Endodermal cell (in vitro differentiated cells): ENCODE measurements around the gene LPIN1. TPM values are rescaled to one million over a fixed set of nuclear protein-coding genes. Genes with fewer than 3 reads are reported as not detected.
A peak's percentile ranks its signal among the peaks of the same experiment; 100 is the strongest.

Source experiments
- DNase-seq: peaks from one replicate; pipeline ENCODE4 v3.0.0-alpha.2; 2017
- H3K27ac ChIP-seq: 2 replicates; pipeline ENCODE4 v1.5.1; 2013; ENCODE audit warnings: mild to moderate bottlenecking, low read depth, low read length, moderate library complexity
- H3K27me3 ChIP-seq: 2 replicates; pipeline ENCODE4 v1.6.1; 2013; ENCODE audit warnings: mild to moderate bottlenecking, low read length, moderate library complexity; ENCODE audit not compliant: insufficient read depth, control insufficient read depth, poor library complexity, severe bottlenecking
- H3K36me3 ChIP-seq: 2 replicates; pipeline ENCODE4 v1.7.0; 2013; ENCODE audit warnings: mild to moderate bottlenecking, low read length, moderate library complexity; ENCODE audit not compliant: control insufficient read depth, insufficient read depth
- H3K4me1 ChIP-seq: one replicate; pipeline ENCODE4 v1.7.0; 2013; ENCODE audit warnings: low read length; ENCODE audit not compliant: control insufficient read depth, insufficient read depth
- H3K4me3 ChIP-seq: 2 replicates; pipeline ENCODE4 v1.5.1; 2013; ENCODE audit warnings: mild to moderate bottlenecking, low read length, moderate library complexity
- H3K9ac ChIP-seq: 2 replicates; pipeline ENCODE4 v1.6.1; 2013; ENCODE audit warnings: mild to moderate bottlenecking, low read length, moderate library complexity; ENCODE audit not compliant: poor library complexity, severe bottlenecking; ENCODE audit errors: extremely low read depth
- H3K9me3 ChIP-seq: 2 replicates; pipeline ENCODE4 v1.6.1; 2013; ENCODE audit warnings: mild to moderate bottlenecking, low read length, moderate library complexity; ENCODE audit not compliant: control insufficient read depth
- H3K27ac Mint-ChIP-seq: 2 replicates; pipeline ENCODE4 v1.8.0; 2020; ENCODE audit warnings: mixed read lengths
- H3K27me3 Mint-ChIP-seq: 2 replicates; pipeline ENCODE4 v1.8.0; 2021; ENCODE audit warnings: mild to moderate bottlenecking, mixed read lengths; ENCODE audit not compliant: insufficient read depth
- H3K36me3 Mint-ChIP-seq: 2 replicates; pipeline ENCODE4 v1.8.0; 2020; ENCODE audit warnings: low read depth, mixed read lengths
- H3K4me1 Mint-ChIP-seq: 2 replicates; pipeline ENCODE4 v1.8.0; 2020; ENCODE audit warnings: mixed read lengths
- H3K4me3 Mint-ChIP-seq: 2 replicates; pipeline ENCODE4 v1.8.0; 2020; ENCODE audit warnings: mild to moderate bottlenecking, moderate library complexity, mixed read lengths
- H3K9me3 Mint-ChIP-seq: 2 replicates; pipeline ENCODE4 v1.8.0; 2020; ENCODE audit warnings: mild to moderate bottlenecking, mixed read lengths
- WGBS, 2 experiments: methylation state at CpG; one replicate each; pipeline versions ENCODE4 v1.1.5 to v1.1.7; 2013; ENCODE audit warnings: missing lambda C conversion rate in 2 of 2, mixed read lengths in 1 of 2; ENCODE audit not compliant: insufficient coverage in 1 of 2, insufficient read length in 1 of 2; 5-methylcytosine and 5-hydroxymethylcytosine counted together
- total RNA-seq, 2 donors: library from RNA; stranded (reverse); fragmentation: NEBNext Ultra II Directional in 1 of 2; extraction: Animal tissue kit (Norgen Biotek cat#: 25700) in 1 of 2; gene quantifications; 2 replicates in 1 of 2; 3 replicates in 1 of 2; pipeline ENCODE4 v1.2.1, GENCODE V29; 2021
- TF ChIP-seq, protein P1 (sequence below): fragments of 200-600 bp; sonication (generic); conservative IDR thresholded peaks from 2 replicates; pipeline ENCODE4 v1.5.0; 2021; ENCODE audit warnings: antibody characterized with exemption, mild to moderate bottlenecking

LPIN1 gene
- total RNA-seq, 2 donors from 2014 or later: 23.9 to 24.3 TPM

DNA sequence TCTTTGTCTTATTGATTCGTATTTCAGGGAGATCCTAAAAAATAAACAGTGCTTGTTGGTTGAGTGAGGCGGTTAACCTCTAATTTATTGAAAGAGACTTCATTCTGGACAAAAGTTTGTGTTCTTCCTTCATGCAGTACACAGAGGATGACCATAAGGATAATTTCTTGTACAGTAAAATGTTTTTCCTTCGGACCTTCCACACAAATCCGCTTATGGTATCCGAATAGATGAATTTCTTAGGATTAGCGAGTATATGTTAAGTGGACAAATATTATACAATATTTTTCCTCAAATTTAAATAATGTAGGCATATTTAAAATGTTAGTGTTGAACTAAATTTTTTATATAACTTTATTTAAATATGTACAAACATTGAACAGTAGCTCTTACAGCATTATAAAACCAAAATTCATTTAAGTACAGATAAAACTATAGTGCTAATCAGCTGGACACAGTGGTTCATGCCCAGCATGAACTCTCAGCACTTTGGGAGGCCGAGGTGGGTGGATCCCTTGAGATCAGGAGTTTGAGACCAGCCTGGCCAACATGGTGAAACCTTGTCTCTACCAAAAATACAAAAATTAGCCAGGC, 84.4 kb downstream of the LPIN1 start:
- Mint-ChIP-seq H3K9me3 (peaks cover 5% of the 10 kb centered on the region), H3K27me3 (no peaks in the 10 kb centered on the region), H3K4me3 (no peak overlapping the region), H3K27ac (peak overlapping the region; percentile 95), H3K36me3 (peaks cover 3% of the 10 kb centered on the region), H3K4me1 (peaks cover 16% of the 10 kb centered on the region)
- Histone ChIP-seq H3K27ac (peak overlapping the region; percentile 79), H3K27me3 (no peaks in the 10 kb centered on the region), H3K9ac (no peak overlapping the region), H3K36me3 (no peaks in the 10 kb centered on the region), H3K4me1 (peaks cover 6% of the 10 kb centered on the region), H3K9me3 (no peaks in the 10 kb centered on the region), H3K4me3 (no peak overlapping the region)
- 82 to 83% methylated on average over 3 of the region's 7 CpGs for WGBS, 2 experiments
- TF ChIP-seq, protein P1, sequence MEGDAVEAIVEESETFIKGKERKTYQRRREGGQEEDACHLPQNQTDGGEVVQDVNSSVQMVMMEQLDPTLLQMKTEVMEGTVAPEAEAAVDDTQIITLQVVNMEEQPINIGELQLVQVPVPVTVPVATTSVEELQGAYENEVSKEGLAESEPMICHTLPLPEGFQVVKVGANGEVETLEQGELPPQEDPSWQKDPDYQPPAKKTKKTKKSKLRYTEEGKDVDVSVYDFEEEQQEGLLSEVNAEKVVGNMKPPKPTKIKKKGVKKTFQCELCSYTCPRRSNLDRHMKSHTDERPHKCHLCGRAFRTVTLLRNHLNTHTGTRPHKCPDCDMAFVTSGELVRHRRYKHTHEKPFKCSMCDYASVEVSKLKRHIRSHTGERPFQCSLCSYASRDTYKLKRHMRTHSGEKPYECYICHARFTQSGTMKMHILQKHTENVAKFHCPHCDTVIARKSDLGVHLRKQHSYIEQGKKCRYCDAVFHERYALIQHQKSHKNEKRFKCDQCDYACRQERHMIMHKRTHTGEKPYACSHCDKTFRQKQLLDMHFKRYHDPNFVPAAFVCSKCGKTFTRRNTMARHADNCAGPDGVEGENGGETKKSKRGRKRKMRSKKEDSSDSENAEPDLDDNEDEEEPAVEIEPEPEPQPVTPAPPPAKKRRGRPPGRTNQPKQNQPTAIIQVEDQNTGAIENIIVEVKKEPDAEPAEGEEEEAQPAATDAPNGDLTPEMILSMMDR: no peak
- no peak for DNase-seq

DNA sequence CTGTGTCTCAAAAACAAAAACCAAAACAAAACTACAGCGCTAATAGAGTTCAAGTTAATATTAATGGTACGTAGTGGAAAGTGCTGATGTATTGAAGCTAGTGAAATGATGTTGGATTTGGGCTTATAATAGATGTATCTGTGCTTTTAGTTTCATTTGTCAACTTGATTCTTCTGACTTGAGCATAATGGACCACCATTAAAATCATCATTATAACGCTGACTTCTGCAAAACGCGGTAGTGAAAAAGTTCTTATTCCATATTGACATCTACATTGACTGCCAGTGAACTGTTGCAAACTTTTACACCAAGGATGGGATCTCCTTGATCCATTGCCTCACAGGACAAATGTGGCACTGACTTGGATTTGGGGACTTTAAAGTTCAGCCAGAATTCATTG, 85.0 kb downstream of the LPIN1 start:
- Histone ChIP-seq H3K9ac (no peak overlapping the region), H3K27me3 (no peaks in the 10 kb centered on the region), H3K4me1 (peaks cover 6% of the 10 kb centered on the region), H3K4me3 (no peak overlapping the region), H3K36me3 (no peaks in the 10 kb centered on the region), H3K27ac (no peak overlapping the region), H3K9me3 (no peaks in the 10 kb centered on the region)
- Mint-ChIP-seq H3K4me3 (no peak overlapping the region), H3K36me3 (peaks cover 3% of the 10 kb centered on the region), H3K27me3 (no peaks in the 10 kb centered on the region), H3K27ac (no peak overlapping the region), H3K9me3 (peaks cover 5% of the 10 kb centered on the region), H3K4me1 (peaks cover 16% of the 10 kb centered on the region)
- WGBS, 2 experiments: 97 to 100% methylated on average over 3 to 5 of the region's 5 CpGs
- no peak for DNase-seq
- TF ChIP-seq, protein P1: no peak

DNA sequence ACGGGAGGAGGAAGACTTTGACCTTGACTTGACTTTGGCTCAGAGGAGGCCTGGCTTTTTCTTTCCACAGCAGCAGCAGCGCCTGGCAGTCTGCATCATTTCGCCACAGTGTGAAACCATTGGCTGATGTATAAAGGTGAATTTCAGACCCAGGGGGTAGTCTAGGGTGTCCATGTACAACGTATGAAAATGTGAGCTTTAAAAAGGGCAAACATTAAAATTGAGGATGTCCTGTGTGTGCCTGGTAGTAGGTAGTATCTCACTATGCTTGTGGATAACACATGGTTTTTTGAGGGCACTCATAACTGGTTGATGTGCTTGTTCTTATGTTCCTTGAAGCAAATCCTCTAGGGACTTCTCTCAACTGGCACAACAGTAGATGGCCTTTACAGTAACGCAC, 86.1 kb downstream of the LPIN1 start:
- H3K27ac Mint-ChIP-seq: no peak overlapping the region
- H3K9me3 Mint-ChIP-seq: peaks cover 5% of the 10 kb centered on the region

More for the DNA sequence above, 86.1 kb downstream of the LPIN1 start:
- TF ChIP-seq, protein P1: no peak
- Histone ChIP-seq H3K4me1 (peaks cover 6% of the 10 kb centered on the region), H3K9me3 (no peaks in the 10 kb centered on the region), H3K27me3 (no peaks in the 10 kb centered on the region), H3K4me3 (no peak overlapping the region), H3K27ac (no peak overlapping the region), H3K36me3 (no peaks in the 10 kb centered on the region), H3K9ac (no peak overlapping the region)
- WGBS, 2 experiments: 94 to 97% methylated on average over 4 to 5 of the region's 5 CpGs
- peaks cover 16% of the 10 kb centered on the region for H3K4me1 Mint-ChIP-seq
- DNase-seq: no peak
- H3K36me3 Mint-ChIP-seq: no peaks in the 10 kb centered on the region
- H3K27me3 Mint-ChIP-seq: peaks cover under 1% of the 10 kb centered on the region
- H3K4me3 Mint-ChIP-seq: no peak overlapping the region
